HG03432 (cell line): ENCODE data around the gene CPD.
"Not testable (repeated sequence)": the region's sequence is repeated elsewhere in the genome, so short reads cannot be mapped to it uniquely, and the experiment has no call there.

ENCODE experiments used
- ATAC-seq: cut with Tn5 transposase; IDR thresholded peaks from one replicate; pipeline ENCODE4 v1.9.1; 2021; ENCODE audit warnings: mild to moderate bottlenecking, moderate library complexity; ENCODE audit not compliant: unreplicated experiment

CPD gene

DNA sequence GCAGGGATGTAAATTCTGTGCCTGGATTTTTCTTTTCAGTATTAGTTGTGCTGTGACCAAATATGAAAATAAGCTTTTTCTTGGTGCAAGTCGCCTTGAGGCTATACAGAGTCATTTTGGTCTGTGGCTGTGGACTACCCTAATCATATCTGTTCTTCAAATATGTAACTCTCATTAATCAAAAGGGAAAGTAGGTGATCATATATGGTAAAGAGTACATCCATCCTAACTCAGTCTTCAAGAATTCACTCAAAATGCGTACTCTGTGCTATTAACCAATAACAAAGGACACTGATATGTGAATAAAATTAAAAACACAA, 2.6 kb downstream of the CPD start:
- no peak for ATAC-seq

DNA sequence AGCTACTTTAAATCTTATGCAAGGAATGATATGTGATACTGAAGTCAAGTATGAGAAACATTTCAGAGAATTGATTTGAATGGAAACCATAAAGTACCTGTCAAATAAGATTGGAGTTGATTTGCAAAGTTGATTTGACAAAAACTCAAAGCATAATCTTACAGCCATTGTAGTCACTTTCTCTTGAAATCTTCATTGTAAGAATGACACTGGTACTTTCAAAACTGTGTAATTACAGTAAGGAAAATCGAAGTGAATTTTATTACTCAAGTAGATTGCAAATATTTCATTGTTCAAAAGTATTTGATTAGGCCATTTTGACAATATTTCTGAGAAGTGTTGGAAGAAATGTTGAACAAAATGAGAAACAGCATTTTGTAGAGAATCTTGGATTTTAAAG, 3.6 kb downstream of the CPD start:
- no peak for ATAC-seq

GRCh38 chr17:30388321-30389179, 9.8 kb downstream of the CPD start:
- no peak for ATAC-seq

- ATAC-seq = no peak
Observed at GRCh38 chr17:30389756-30390300, 11.1 kb downstream of the CPD start.

GRCh38 chr17:30391534-30391933, 12.8 kb downstream of the CPD start:
- no peak for ATAC-seq

DNA sequence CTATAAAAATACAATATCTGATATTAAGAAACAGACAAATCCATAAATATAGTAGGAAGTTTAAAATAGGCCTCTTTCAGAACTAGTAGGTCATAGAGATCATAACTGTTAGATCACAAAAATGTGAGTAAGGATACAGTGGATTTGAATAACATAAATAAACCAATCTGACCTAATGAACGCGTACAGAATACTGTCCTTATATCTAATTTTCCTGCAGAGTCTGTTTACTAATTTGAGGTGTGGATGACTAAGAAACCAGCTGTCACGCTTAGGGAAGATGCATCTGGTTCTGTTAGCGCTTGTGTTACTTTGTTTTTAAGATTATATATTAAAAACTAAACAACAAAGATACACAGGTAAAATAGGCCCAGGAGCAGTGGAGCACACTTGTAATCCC, 14.8 kb downstream of the CPD start:
- ATAC-seq = no peak

GRCh38 chr17:30393911-30394867, 15.5 kb downstream of the CPD start:
- ATAC-seq = no peak

DNA sequence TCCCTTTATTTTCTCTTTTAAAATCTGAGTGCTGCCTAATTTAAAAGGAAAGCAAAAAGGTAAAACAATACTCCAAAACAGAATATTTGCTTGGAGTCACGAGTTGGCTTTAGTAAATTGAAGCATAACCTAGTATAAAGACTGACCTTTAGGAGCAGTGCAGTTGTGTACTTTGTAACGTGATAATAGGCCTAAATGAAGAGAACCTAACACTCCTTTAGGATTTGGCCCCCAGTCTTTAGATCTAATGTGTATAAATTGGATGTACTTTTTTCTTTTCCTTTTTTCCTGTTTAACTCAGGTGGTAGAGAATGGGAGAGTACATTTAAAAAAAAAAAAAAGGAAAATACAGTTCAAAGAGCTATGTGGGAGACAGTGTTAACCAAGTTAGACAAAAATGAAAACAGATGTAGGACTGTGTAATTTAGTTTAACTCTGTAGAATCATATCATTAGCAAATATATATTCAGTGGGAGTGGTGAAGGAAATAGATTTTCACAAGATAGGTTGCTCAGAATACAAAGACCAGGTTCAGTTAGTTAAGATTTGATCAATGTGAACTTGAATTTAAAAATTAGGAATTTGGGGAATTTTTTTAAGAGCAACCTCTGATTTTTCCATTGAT, 16.8 kb downstream of the CPD start:
- no peak for ATAC-seq

DNA sequence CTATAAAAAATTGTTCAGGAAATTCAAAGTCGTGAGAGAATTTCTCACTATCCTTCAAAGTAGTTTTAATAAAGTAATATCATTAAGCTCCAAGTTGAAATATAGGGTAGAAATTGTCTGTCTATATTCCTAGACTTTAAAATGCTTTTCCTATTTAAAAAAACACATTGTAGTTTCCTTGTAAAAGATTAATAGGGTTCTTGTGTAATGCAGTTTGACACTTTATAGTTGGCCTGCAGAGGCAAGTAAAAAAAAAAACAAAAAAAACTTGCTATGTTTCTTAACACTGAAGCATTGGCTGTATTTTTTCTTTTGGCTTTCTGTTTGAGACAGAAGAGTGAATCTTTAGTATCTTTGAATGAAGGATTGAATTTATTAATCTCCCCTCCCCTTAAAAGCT, 17.4 kb downstream of the CPD start:
- no peak for ATAC-seq

DNA sequence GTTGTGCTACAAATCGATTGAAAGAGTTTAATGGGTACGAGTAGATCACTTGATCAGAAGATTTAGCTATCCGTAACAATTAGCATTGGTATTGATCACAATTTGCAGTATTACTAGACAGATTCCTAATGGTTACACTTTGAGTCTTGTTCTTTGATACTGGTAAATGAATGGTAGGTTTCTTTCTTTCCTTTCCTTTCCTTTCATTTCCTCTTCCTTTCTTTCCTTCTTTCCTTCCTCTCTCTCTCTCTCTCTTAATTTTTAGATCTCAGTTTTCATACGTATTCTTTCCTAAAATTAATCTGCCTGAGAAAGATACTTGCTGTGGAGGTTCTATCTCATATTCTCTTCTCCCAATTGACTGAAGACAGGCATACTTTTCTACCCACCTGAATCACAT, 17.9 kb downstream of the CPD start:
- no peak for ATAC-seq

GRCh38 chr17:30398328-30399041, 19.8 kb downstream of the CPD start:
- ATAC-seq = no peak

DNA sequence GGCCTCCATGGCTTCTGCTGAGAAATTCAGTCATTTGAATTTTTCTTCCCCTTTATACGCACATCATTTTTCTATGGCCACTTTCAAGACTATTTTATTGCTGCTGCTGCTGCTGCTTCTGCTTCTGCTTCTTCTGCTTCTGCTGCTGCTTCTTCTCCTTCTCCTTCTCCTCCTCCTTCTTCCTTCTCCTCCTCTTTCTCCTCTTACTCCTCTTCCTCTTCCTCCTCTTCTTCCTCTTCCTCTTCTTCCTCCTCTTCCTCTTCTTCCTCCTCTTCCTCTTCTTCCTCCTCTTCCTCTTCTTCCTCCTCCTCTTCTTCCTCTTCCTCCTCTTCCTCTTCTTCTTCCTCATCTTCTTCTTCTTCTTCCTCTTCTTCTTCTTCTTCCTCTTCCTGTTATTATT, 22.4 kb downstream of the CPD start:
- ATAC-seq = no peak

GRCh38 chr17:30405161-30405560, 26.4 kb downstream of the CPD start:
- ATAC-seq = no peak

DNA sequence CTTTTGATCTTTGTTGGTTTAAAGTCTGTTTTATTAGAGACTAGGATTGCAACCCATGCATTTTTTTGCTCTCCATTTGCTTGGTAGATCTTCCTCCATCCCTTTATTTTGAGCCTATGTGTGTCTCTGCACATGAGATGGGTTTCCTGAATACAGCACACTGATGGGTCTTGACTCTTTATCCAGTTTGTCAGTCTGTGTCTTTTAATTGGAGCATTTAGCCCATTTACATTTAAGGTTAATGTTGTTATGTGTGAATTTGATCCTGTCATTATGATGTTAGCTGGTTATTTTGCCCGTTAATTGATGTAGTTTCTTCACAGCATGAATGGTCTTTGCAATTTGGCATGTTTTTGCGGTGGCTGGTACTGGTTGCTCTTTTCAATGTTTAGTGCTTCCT, 31.9 kb downstream of the CPD start:
- ATAC-seq = not testable (repeated sequence)

- ATAC-seq = not testable (repeated sequence)
Observed at GRCh38 chr17:30412008-30412496, 33.3 kb downstream of the CPD start.

DNA sequence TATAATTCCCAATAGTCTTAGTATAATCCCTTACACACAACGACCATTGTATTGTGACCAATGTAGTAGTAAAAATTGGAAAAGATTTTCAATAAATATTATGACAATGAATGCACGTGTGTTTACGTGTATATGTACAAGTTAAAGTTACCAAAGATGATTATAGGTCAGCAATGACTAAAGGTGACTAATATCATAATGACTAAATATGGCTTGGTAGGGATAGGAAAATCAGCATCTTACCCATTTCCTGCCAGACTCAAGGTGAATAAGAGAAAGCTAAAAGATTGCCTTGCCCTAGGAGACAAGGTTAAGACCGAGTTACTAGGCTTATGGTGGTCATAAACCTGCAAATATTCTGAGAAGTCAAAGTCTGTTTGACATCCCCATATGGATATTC, 34.4 kb downstream of the CPD start:
- no peak for ATAC-seq

GRCh38 chr17:30414486-30414885, 35.8 kb downstream of the CPD start:
- no peak for ATAC-seq

- ATAC-seq = no peak
Observed at GRCh38 chr17:30415491-30415890, 36.8 kb downstream of the CPD start.

- not testable (repeated sequence) for ATAC-seq
Observed at GRCh38 chr17:30418070-30418469, 39.3 kb downstream of the CPD start.

GRCh38 chr17:30421592-30421991, 42.9 kb downstream of the CPD start:
- no peak for ATAC-seq
